HepG2 (cell line): ENCODE measurements around the gene MIGA2. TPM values are rescaled to one million over a fixed set of nuclear protein-coding genes. Genes with fewer than 3 reads are reported as not detected.

Source experiments
- BRCA1 ChIP-seq: sonication (generic); formaldehyde crosslinking; IDR thresholded peaks from 2 replicates; pipeline ENCODE4 v1.4.0; 2020; ENCODE audit warnings: missing genetic modification reagents
- HMGA1 ChIP-seq: sonication (generic); formaldehyde crosslinking; conservative IDR thresholded peaks from 2 replicates; pipeline ENCODE4 v1.4.0; 2020; ENCODE audit warnings: missing genetic modification reagents
- KLF6 ChIP-seq: IDR thresholded peaks from 2 replicates; pipeline ENCODE4 v1.8.0; 2016; ENCODE audit warnings: missing biosample characterization, missing genetic modification reagents
- NFKB2 ChIP-seq: sonication (generic); formaldehyde crosslinking; IDR thresholded peaks from 2 replicates; pipeline ENCODE4 v1.4.0; 2020; ENCODE audit warnings: missing genetic modification reagents, borderline replicate concordance
- NR2F2 ChIP-seq: IDR thresholded peaks from 2 replicates; pipeline ENCODE4 v1.6.1; 2012; ENCODE audit warnings: low read depth, inconsistent platforms, borderline replicate concordance
- PHF8 ChIP-seq: sonication (generic); formaldehyde crosslinking; IDR thresholded peaks from 2 replicates; pipeline ENCODE4 v1.5.0; 2020; ENCODE audit warnings: missing genetic modification reagents
- RCOR2 ChIP-seq: IDR thresholded peaks from 2 replicates; pipeline ENCODE4 v1.6.1; 2016; ENCODE audit warnings: missing biosample characterization, missing genetic modification reagents
- SIN3A ChIP-seq: IDR thresholded peaks from 2 replicates; pipeline ENCODE4 v1.6.1; 2011; ENCODE audit warnings: low read depth, mild to moderate bottlenecking, control low read depth, low read length, borderline replicate concordance
- TAF1 ChIP-seq: sonication (generic); formaldehyde crosslinking; IDR thresholded peaks from 2 replicates; pipeline ENCODE4 v1.4.0; 2020; ENCODE audit warnings: missing genetic modification reagents
- YEATS4 ChIP-seq: sonication (generic); formaldehyde crosslinking; IDR thresholded peaks from 2 replicates; pipeline ENCODE4 v1.4.0; 2020; ENCODE audit warnings: missing genetic modification reagents, borderline replicate concordance
- ZNF577 ChIP-seq: sonication (generic); formaldehyde crosslinking; IDR thresholded peaks from 2 replicates; pipeline ENCODE4 v1.4.0; 2020; ENCODE audit warnings: mild to moderate bottlenecking, low read depth, missing genetic modification reagents, borderline replicate concordance
- ZNF639 ChIP-seq: conservative IDR thresholded peaks from 2 replicates; pipeline ENCODE4 v1.6.1; 2018; ENCODE audit warnings: missing genetic modification reagents
- ZNF772 ChIP-seq: sonication (generic); formaldehyde crosslinking; IDR thresholded peaks from 2 replicates; pipeline ENCODE4 v1.5.0; 2020; ENCODE audit warnings: mild to moderate bottlenecking, missing genetic modification reagents
- ZNF841 ChIP-seq: sonication (generic); formaldehyde crosslinking; IDR thresholded peaks from 2 replicates; pipeline ENCODE4 v1.8.1; 2023; ENCODE audit warnings: missing genetic modification reagents, borderline replicate concordance
- polyA plus RNA-seq, 8 experiments: library from polyadenylated mRNA; depleted of rRNA in 3 of 8; stranded (reverse) in 7 of 8; unstranded in 1 of 8; fragments of >200 nt; fragmentation: Illumina TruSeq in 4 of 8; extraction: Trizol in 4 of 8; gene quantifications; 2 replicates each; pipeline versions ENCODE4 v1.2.1 to v1.2.3, GENCODE V29; 2011 to 2016; ENCODE audit warnings: low read depth in 4 of 8, missing spikeins in 1 of 8, mixed read lengths in 1 of 8; ENCODE audit not compliant: insufficient read depth in 1 of 8
- total RNA-seq, 5 experiments: library from RNA; depleted of rRNA; stranded (reverse); fragments of >200 nt; fragmentation: Illumina TruSeq; extraction: Trizol; gene quantifications; 2 replicates each; pipeline ENCODE4 v1.2.3, GENCODE V29; 2016; ENCODE audit warnings: low read depth in 1 of 5
- TF ChIP-seq, protein P1 (sequence below): sonication (generic); formaldehyde crosslinking; IDR thresholded peaks from 2 replicates; pipeline ENCODE4 v1.5.0; 2020; ENCODE audit warnings: missing genetic modification reagents
- TF ChIP-seq, protein P2 (sequence below): sonication (generic); formaldehyde crosslinking; IDR thresholded peaks from 2 replicates; pipeline ENCODE4 v1.4.0; 2020; ENCODE audit warnings: missing genetic modification reagents, mild to moderate bottlenecking, borderline replicate concordance
- TF ChIP-seq, protein P3 (sequence below): sonication (generic); formaldehyde crosslinking; IDR thresholded peaks from 2 replicates; pipeline ENCODE4 v1.4.0; 2020; ENCODE audit warnings: missing genetic modification reagents

Gene MIGA2
- total and polyA plus RNA-seq, 2 of the 13 experiments (the other 11 are each of a cell fraction or from before 2014, with no cell fraction given) = 10.8 to 17.1 TPM

GRCh38 chr9:129036241-129036922 lies at the start of gene MIGA2 (continued):
- TF ChIP-seq ZNF639 (CRISPR knock-in tag) (peak; percentile 48; the same call in 1 of the 2 replicates), ZNF772 (CRISPR knock-in tag) (no peak), BRCA1 (CRISPR knock-in tag) (no peak), NR2F2 (no peak), TAF1 (CRISPR knock-in tag) (peak; percentile 92), ZNF841 (CRISPR knock-in tag) (no peak), ZNF577 (CRISPR knock-in tag) (no peak), SIN3A (peak; percentile 82; the same call in 1 of the 2 replicates), RCOR2 (0 out of 2 replicates have a peak, but pooled peaks have one; percentile 6), HMGA1 (CRISPR knock-in tag) (no peak), YEATS4 (CRISPR knock-in tag) (peak; percentile 74; the same call in 1 of the 2 replicates), PHF8 (CRISPR knock-in tag) (peak; percentile 89), NFKB2 (CRISPR knock-in tag) (peak; percentile 52; the same call in 1 of the 2 replicates), KLF6 (peak; percentile 74; the same call in 1 of the 2 replicates)
- TF ChIP-seq, protein P1, sequence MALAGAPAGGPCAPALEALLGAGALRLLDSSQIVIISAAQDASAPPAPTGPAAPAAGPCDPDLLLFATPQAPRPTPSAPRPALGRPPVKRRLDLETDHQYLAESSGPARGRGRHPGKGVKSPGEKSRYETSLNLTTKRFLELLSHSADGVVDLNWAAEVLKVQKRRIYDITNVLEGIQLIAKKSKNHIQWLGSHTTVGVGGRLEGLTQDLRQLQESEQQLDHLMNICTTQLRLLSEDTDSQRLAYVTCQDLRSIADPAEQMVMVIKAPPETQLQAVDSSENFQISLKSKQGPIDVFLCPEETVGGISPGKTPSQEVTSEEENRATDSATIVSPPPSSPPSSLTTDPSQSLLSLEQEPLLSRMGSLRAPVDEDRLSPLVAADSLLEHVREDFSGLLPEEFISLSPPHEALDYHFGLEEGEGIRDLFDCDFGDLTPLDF (CRISPR knock-in tag) = peak; percentile 74; the same call in 1 of the 2 replicates
- TF ChIP-seq, protein P2, sequence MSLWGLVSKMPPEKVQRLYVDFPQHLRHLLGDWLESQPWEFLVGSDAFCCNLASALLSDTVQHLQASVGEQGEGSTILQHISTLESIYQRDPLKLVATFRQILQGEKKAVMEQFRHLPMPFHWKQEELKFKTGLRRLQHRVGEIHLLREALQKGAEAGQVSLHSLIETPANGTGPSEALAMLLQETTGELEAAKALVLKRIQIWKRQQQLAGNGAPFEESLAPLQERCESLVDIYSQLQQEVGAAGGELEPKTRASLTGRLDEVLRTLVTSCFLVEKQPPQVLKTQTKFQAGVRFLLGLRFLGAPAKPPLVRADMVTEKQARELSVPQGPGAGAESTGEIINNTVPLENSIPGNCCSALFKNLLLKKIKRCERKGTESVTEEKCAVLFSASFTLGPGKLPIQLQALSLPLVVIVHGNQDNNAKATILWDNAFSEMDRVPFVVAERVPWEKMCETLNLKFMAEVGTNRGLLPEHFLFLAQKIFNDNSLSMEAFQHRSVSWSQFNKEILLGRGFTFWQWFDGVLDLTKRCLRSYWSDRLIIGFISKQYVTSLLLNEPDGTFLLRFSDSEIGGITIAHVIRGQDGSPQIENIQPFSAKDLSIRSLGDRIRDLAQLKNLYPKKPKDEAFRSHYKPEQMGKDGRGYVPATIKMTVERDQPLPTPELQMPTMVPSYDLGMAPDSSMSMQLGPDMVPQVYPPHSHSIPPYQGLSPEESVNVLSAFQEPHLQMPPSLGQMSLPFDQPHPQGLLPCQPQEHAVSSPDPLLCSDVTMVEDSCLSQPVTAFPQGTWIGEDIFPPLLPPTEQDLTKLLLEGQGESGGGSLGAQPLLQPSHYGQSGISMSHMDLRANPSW (CRISPR knock-in tag) = no peak
- TF ChIP-seq, protein P3, sequence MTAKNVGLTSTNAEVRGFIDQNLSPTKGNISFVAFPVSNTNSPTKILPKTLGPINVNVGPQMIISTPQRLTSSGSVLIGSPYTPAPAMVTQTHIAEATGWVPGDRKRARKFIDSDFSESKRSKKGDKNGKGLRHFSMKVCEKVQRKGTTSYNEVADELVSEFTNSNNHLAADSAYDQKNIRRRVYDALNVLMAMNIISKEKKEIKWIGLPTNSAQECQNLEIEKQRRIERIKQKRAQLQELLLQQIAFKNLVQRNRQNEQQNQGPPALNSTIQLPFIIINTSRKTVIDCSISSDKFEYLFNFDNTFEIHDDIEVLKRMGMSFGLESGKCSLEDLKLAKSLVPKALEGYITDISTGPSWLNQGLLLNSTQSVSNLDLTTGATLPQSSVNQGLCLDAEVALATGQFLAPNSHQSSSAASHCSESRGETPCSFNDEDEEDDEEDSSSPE (CRISPR knock-in tag) = peak; percentile 77
